Ishikawa (cell line): Measurements from ENCODE around the gene ZNF451.

ENCODE experiments used
- CEBPB ChIP-seq: IDR thresholded peaks from 2 replicates; pipeline ENCODE4 v1.6.1; 2012
- CREB1 ChIP-seq: IDR thresholded peaks from 2 replicates; pipeline ENCODE4 v1.6.1; 2012; ENCODE audit warnings: low read depth
- EGR1 ChIP-seq: IDR thresholded peaks from 2 replicates; pipeline ENCODE4 v1.6.1; 2012
- EP300 ChIP-seq: IDR thresholded peaks from 2 replicates; pipeline ENCODE4 v1.6.1; 2012; ENCODE audit warnings: borderline replicate concordance
- FOXM1 ChIP-seq: IDR thresholded peaks from 2 replicates; pipeline ENCODE4 v1.6.1; 2012; ENCODE audit warnings: low read depth, borderline replicate concordance
- MAX ChIP-seq: IDR thresholded peaks from 2 replicates; pipeline ENCODE4 v1.6.1; 2012
- NFIC ChIP-seq: IDR thresholded peaks from 2 replicates; pipeline ENCODE4 v1.6.1; 2012
- RAD21 ChIP-seq: IDR thresholded peaks from 2 replicates; pipeline ENCODE4 v1.6.1; 2012; ENCODE audit warnings: low read depth
- REST ChIP-seq: IDR thresholded peaks from 2 replicates; pipeline ENCODE4 v1.6.1; 2012; ENCODE audit warnings: low read depth, mild to moderate bottlenecking
- TAF1 ChIP-seq: IDR thresholded peaks from 2 replicates; pipeline ENCODE4 v1.6.1; 2012; ENCODE audit warnings: low read depth, mild to moderate bottlenecking
- TCF12 ChIP-seq: IDR thresholded peaks from 2 replicates; pipeline ENCODE4 v1.6.1; 2012; ENCODE audit warnings: low read depth
- TEAD4 ChIP-seq: IDR thresholded peaks from 2 replicates; pipeline ENCODE4 v1.6.1; 2012
- USF1 ChIP-seq: IDR thresholded peaks from 2 replicates; pipeline ENCODE4 v1.6.1; 2012
- YY1 ChIP-seq: IDR thresholded peaks from 2 replicates; pipeline ENCODE4 v1.6.1; 2012; ENCODE audit warnings: low read depth
- ZBTB7A ChIP-seq: IDR thresholded peaks from 2 replicates; pipeline ENCODE4 v1.6.1; 2012; ENCODE audit warnings: low read depth

ZNF451 gene

GRCh38 chr6:57094689-57095088, 4.7 kb downstream of the ZNF451 start:
- TF ChIP-seq EP300 (no peak), FOXM1 (no peak), CREB1 (no peak), YY1 (no peak), TEAD4 (no peak), USF1 (no peak), EGR1 (no peak), TCF12 (no peak), RAD21 (no peak), REST (no peak), MAX (no peak), CEBPB (no peak), NFIC (no peak)

- no peak for TF ChIP-seq RAD21
- no peak for TF ChIP-seq ZBTB7A
- no peak for TF ChIP-seq TEAD4
- no peak for TF ChIP-seq CREB1
- no peak for TF ChIP-seq TCF12
- no peak for TF ChIP-seq USF1
- TF ChIP-seq REST: no peak
Measured at GRCh38 chr6:57097596-57097995, 7.6 kb downstream of the ZNF451 start.

- TF ChIP-seq USF1: no peak
- TF ChIP-seq REST: no peak
- TF ChIP-seq CEBPB: no peak
- TF ChIP-seq EP300: no peak
- no peak for TF ChIP-seq YY1
- TF ChIP-seq TEAD4: no peak
Measured at GRCh38 chr6:57102976-57103375, 13.0 kb downstream of the ZNF451 start.

- no peak for TF ChIP-seq YY1
- TF ChIP-seq EP300: no peak
- no peak for TF ChIP-seq CREB1
- TF ChIP-seq CEBPB: no peak
- no peak for TF ChIP-seq MAX
- no peak for TF ChIP-seq TAF1
- TF ChIP-seq REST: no peak
- no peak for TF ChIP-seq RAD21
- TF ChIP-seq EGR1: no peak
- TF ChIP-seq TEAD4: no peak
- no peak for TF ChIP-seq TCF12
- no peak for TF ChIP-seq ZBTB7A
- no peak for TF ChIP-seq FOXM1
- no peak for TF ChIP-seq NFIC
- TF ChIP-seq USF1: no peak
Measured at GRCh38 chr6:57104336-57104735, 14.3 kb downstream of the ZNF451 start.
